HepG2 (cell line): ENCODE measurements around the gene UNC5B. TPM values are rescaled to one million over a fixed set of nuclear protein-coding genes. Genes with fewer than 3 reads are reported as not detected.

Experiments
- DDIT3 ChIP-seq: sonication (generic); formaldehyde crosslinking; IDR thresholded peaks from 2 replicates; pipeline ENCODE4 v1.4.0; 2020; ENCODE audit warnings: mild to moderate bottlenecking, missing genetic modification reagents
- FOXJ3 ChIP-seq: sonication (generic); formaldehyde crosslinking; IDR thresholded peaks from 2 replicates; pipeline ENCODE4 v1.4.0; 2020; ENCODE audit warnings: missing genetic modification reagents, mild to moderate bottlenecking, borderline replicate concordance
- FOXK2 ChIP-seq: fragments of 450-650 bp; IDR thresholded peaks from 2 replicates; pipeline ENCODE4 v1.6.1; 2016
- HNRNPK ChIP-seq: fragments of 200-400 bp; formaldehyde crosslinking; IDR thresholded peaks from 2 replicates; pipeline ENCODE4 v1.6.1; 2018; ENCODE audit warnings: low read length, low read depth, moderate library complexity, mild to moderate bottlenecking; ENCODE audit not compliant: poor library complexity, severe bottlenecking
- KMT2A ChIP-seq: sonication (generic); formaldehyde crosslinking; IDR thresholded peaks from 2 replicates; pipeline ENCODE4 v1.4.0; 2020; ENCODE audit warnings: missing genetic modification reagents
- MXD1 ChIP-seq: sonication (generic); formaldehyde crosslinking; IDR thresholded peaks from 2 replicates; pipeline ENCODE4 v1.4.0; 2020; ENCODE audit warnings: mild to moderate bottlenecking, missing genetic modification reagents
- RBM39 ChIP-seq: fragments of 200-400 bp; formaldehyde crosslinking; IDR thresholded peaks from one replicate; pipeline ENCODE4 v1.6.1; 2018; ENCODE audit warnings: antibody characterized with exemption, mild to moderate bottlenecking, low read depth, low read length; ENCODE audit not compliant: poor library complexity, severe bottlenecking
- ZBED4 ChIP-seq: sonication (generic); formaldehyde crosslinking; IDR thresholded peaks from 2 replicates; pipeline ENCODE4 v1.4.0; 2020; ENCODE audit warnings: missing genetic modification reagents, borderline replicate concordance
- ZNF318 ChIP-seq: sonication (generic); formaldehyde crosslinking; IDR thresholded peaks from 2 replicates; pipeline ENCODE4 v1.4.0; 2020; ENCODE audit warnings: mild to moderate bottlenecking, missing genetic modification reagents
- ZNF589 ChIP-seq: sonication (generic); formaldehyde crosslinking; conservative IDR thresholded peaks from 2 replicates; pipeline ENCODE4 v1.8.0; 2022; ENCODE audit warnings: mild to moderate bottlenecking, moderate library complexity, missing genetic modification reagents
- ZNF749 ChIP-seq: sonication (generic); formaldehyde crosslinking; IDR thresholded peaks from 2 replicates; pipeline ENCODE4 v1.8.0; 2022; ENCODE audit warnings: mild to moderate bottlenecking, missing genetic modification reagents, moderate library complexity, borderline replicate concordance
- ZSCAN5A ChIP-seq: sonication (generic); formaldehyde crosslinking; IDR thresholded peaks from 2 replicates; pipeline ENCODE4 v1.8.0; 2022; ENCODE audit warnings: mild to moderate bottlenecking, missing genetic modification reagents, borderline replicate concordance
- polyA plus RNA-seq, 8 experiments: library from polyadenylated mRNA; depleted of rRNA in 3 of 8; stranded (reverse) in 7 of 8; unstranded in 1 of 8; fragments of >200 nt; fragmentation: Illumina TruSeq in 4 of 8; extraction: Trizol in 4 of 8; gene quantifications; 2 replicates each; pipeline versions ENCODE4 v1.2.1 to v1.2.3, GENCODE V29; 2011 to 2016; ENCODE audit warnings: low read depth in 4 of 8, missing spikeins in 1 of 8, mixed read lengths in 1 of 8; ENCODE audit not compliant: insufficient read depth in 1 of 8
- total RNA-seq, 5 experiments: library from RNA; depleted of rRNA; stranded (reverse); fragments of >200 nt; fragmentation: Illumina TruSeq; extraction: Trizol; gene quantifications; 2 replicates each; pipeline ENCODE4 v1.2.3, GENCODE V29; 2016; ENCODE audit warnings: low read depth in 1 of 5

The UNC5B gene
- total and polyA plus RNA-seq, 2 of the 13 experiments (the other 11 are each of a cell fraction or from before 2014, with no cell fraction given) = 0.07 TPM

- peak; percentile 31; the same call in 1 of the 2 replicates for TF ChIP-seq ZBED4
- TF ChIP-seq ZNF749 (CRISPR knock-in tag) = 0 out of 2 replicates have a peak, but pooled peaks have one; percentile 20
- TF ChIP-seq DDIT3 (CRISPR knock-in tag) = no peak
- peak; percentile 62 for TF ChIP-seq FOXK2
- TF ChIP-seq HNRNPK = peak; percentile 34
- peak; percentile 64 for TF ChIP-seq RBM39
- peak; percentile 26; the same call in 1 of the 2 replicates for TF ChIP-seq FOXJ3 (CRISPR knock-in tag)
- TF ChIP-seq MXD1 (CRISPR knock-in tag) = peak; percentile 40; the same call in 1 of the 2 replicates
- TF ChIP-seq ZNF589 (CRISPR knock-in tag) = no peak
- TF ChIP-seq KMT2A (CRISPR knock-in tag) = peak; percentile 27; the same call in 1 of the 2 replicates
- no peak for TF ChIP-seq ZNF318
- TF ChIP-seq ZSCAN5A = 0 out of 2 replicates have a peak, but pooled peaks have one; percentile 36
Observed at GRCh38 chr10:71319042-71319799, 106.9 kb downstream of the UNC5B start, which contains the start of gene SLC29A3 (continued).
